EL (cell line): Measurements from ENCODE around the gene MICU1.
A peak's percentile ranks its signal among the peaks of the same experiment; 100 is the strongest.

ENCODE experiments used
- DNase-seq: peaks from one replicate; pipeline ENCODE4 v3.0.0-alpha.2; 2016

The MICU1 gene

GRCh38 chr10:72625276-72625607, 637 bp downstream of the MICU1 start:
- DNase-seq: no peak

GRCh38 chr10:72622271-72622670, 3.6 kb downstream of the MICU1 start:
- no peak for DNase-seq

DNA sequence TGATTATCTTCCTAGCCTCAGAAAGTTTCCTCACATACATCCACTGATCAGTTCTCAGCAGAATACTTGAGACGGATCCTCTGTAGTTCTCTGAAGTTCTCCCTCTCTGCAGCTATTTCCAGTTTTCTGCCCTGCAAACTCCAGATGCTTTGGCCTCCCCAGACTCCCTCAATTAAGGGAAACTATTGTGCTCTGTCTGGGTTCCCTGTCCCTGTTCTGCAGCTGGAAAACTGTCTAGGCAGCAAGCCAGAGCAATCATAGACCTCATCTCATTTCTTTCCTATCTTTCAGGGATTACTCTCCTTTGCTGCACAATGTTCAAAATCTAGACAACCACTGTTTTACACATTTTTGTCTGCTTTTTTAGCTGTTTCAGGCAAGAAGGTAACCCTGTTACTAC, 9.2 kb downstream of the MICU1 start:
- DNase-seq: no peak

GRCh38 chr10:72615970-72616369, 9.9 kb downstream of the MICU1 start:
- DNase-seq: no peak

GRCh38 chr10:72612203-72612826, 13.6 kb downstream of the MICU1 start:
- peak; percentile 43 for DNase-seq

GRCh38 chr10:72611783-72612182, 14.1 kb downstream of the MICU1 start:
- no peak for DNase-seq

- no peak for DNase-seq
These were observed 15.4 kb downstream of the MICU1 start for GRCh38 chr10:72610466-72610865.

GRCh38 chr10:72605122-72605521, 20.8 kb downstream of the MICU1 start:
- no peak for DNase-seq

DNA sequence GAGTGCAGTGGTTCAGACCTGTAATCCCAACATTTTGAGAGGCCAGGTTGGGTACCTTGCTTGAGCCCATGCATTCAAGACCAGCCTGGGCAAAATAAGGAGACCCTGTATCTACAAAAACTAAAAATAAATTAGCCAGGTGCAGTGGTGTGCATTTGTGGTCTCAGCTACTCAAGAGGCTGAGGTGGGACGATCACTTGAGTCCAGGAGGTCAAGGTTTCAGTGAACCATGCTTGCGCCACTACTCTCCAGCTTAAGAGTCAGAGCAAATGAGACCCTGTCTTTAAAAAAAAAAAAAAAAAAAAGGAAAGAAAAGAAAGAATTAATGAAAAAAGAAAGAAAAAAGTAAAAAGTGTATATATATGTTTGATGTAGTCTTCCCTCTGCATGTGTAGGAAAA, 24.7 kb downstream of the MICU1 start:
- DNase-seq: no peak

DNA sequence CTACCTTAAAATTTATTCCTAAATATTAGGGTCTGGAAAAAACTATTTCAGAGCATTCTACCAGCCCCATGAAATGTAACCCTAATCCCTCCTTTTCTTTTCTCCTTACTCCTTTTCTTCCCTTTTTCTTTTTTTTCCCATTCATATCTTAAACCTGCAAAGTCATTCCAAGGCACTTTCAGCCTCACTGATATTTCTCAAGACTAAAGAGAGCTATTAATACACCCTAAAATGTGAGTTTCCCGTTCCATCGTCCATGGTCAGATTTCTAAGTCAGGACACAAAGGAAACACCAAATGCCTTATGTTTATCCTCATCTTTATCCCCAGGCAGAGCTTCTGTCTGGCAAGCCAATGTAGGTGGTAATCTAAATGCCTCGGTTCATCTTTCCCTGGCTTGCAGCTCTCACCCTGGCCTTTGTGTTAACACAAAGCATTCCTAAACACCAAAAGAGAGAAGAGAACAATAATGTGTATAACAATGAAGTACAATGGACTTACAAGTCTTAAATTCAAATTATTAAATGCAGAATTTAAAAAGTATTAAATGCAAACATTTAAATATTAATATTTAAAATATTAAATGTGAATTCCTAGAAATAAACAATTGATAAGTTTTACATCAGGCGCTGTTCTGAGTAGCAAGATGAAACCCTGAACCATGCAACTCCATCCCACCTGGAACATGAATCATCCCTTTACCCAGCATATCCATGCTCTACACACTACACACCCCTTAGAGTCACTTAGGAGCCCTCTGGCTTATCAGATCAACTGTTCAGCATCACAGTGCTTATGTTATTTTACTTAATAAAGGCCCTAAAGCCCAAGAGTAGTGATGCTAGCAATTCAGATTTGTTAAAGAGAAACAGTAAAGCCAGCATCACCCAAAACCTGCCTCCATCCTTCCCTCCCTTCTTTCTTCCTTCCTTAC, 26.8 kb downstream of the MICU1 start:
- DNase-seq: no peak

- peak; percentile 13 for DNase-seq
These were observed 28.0 kb downstream of the MICU1 start for GRCh38 chr10:72597897-72598296.

DNA sequence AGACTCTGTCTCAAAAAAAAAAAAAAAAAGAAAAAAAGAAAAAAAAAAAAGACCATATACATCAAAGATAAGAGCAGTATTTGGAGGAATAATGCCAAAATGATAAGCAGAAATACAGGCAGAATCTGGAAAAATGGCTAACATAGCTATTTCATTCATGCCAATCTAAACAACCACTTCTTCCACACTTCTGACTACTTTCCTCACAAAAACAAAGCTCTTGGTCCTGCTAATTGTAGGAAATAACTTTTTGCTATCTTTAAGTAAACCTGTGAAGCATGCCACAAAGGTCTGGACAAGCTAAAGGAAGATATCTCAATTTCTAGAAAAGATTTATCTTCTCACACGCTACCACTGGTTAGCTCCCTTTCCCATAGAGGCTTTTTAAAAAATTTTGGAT, 30.4 kb downstream of the MICU1 start:
- no peak for DNase-seq

DNA sequence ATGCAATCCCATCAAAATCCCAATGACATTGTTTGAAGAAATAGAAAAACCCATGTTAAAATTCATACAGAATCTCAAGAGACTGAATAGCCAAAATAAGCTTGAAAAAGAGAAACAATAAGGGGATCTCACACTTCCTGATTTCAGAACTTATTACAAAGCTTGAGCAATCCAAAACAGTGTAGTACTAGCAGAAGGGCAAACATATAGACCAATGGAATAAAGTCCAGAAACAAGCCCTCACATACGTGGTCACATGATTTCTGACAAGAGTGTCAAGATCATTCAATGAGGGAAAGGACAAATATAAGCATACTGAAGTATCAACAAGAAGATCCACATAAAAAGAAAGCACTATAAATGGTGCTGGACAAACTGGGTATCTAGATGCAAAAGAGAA, 31.9 kb downstream of the MICU1 start:
- DNase-seq: no peak

DNA sequence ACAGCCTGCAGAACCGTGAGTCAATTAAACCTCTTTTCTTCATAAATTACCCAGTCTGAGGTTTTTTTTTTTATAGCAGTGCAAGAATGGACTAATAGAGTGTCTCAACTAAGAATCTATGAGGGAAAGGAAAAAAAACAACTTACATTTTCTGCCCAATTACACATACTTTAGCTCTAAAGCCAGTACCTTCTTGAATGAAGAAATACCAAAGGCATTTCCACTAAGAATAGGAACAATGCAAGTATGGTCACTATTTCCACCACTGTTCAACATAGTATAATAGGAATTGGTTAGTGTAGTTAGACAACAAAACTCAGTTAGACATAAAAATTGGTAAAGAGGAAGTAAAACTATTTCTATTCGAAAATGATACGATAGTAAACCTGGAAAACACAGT, 37.6 kb downstream of the MICU1 start:
- no peak for DNase-seq

- DNase-seq: no peak
These were observed 38.3 kb downstream of the MICU1 start for GRCh38 chr10:72587568-72587967.

DNA sequence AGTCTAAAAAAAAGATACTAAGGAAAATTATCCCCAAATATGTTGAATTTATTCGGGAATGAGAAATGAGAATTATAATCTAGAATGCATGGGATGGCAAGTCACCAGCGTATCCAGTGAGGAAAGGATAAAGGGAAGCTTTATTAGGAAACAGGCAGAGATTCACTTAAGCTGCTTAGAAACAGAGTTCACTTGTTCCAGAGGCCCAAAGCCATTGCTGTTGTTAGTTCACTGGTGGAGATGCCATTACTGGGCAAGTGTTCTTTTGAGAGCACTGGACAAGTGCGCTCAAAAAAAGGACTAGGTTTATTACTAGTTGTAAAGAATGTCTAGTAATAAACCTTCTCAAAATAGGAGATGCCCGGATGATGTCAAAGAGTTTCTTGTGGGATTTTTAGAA, 51.2 kb downstream of the MICU1 start:
- DNase-seq: no peak

- no peak for DNase-seq
These were observed 52.8 kb downstream of the MICU1 start for GRCh38 chr10:72573079-72573478.

DNA sequence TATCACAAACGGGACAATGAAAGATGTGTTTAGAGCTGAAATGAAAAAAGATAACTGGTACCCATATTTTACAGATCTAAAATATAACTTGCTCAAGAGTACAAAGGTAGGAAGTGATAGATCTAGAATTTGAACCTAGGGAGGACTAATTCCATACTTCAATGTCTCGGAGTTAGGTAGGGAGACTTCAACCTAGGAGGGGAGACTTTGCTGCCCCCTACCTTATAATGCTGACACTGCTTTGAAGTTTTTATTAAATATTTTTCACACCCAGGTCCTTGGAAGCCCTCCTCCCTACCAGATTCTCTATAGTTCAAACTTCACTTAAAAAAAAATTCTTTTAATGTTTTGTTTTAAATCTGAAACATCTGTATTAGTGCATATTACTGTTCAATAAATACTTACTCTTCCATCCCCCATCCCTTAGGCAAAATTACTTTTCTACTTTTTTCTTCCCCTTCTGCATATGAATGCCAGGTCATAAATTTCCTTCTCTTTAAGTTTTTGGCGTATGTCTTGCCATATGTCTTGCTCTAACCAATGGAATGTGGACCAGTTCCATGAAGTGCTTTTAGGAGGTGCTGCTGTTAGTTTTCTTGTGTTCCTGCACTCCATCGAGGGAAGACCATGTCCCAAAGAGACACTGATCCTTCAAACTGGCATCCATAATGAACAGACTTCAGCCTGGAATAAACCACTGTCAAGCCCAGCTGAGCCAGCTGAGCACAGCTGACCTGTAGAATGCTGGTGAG, 57.8 kb downstream of the MICU1 start:
- peak; percentile 11 for DNase-seq

- DNase-seq: peak; percentile 69
These were observed 58.5 kb downstream of the MICU1 start for GRCh38 chr10:72567421-72567820.

- peak; percentile 17 for DNase-seq
These were observed 61.3 kb downstream of the MICU1 start for GRCh38 chr10:72564596-72564995.

GRCh38 chr10:72563327-72563932, 62.4 kb downstream of the MICU1 start:
- no peak for DNase-seq

GRCh38 chr10:72561745-72562166, 64.1 kb downstream of the MICU1 start:
- DNase-seq: no peak

DNA sequence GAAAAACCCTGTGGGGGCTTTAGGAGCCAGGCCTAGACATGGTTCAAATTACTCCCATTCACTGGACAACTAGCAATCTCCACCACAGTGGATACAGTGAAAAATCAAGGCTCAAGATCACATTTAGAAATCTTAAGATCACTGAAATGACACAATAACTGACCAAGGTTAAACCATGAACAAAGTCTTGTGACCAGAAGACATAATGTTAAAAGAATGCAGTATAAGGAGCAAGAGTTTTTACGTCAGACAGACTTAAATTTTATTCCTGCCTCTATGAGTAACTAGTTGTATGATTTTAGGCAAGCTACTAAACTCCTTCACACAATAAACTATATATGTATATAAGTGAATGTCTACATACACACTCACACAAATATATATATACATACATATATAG, 68.5 kb downstream of the MICU1 start:
- peak; percentile 40 for DNase-seq
